ENCODE data around the gene OBSCN. TPM values are rescaled to one million over a fixed set of nuclear protein-coding genes. Genes with fewer than 3 reads are reported as not detected.
A peak's percentile ranks its signal among the peaks of the same experiment; 100 is the strongest.
"Not testable (repeated sequence)": the region's sequence is repeated elsewhere in the genome, so short reads cannot be mapped to it uniquely, and the experiment has no call there.

The OBSCN gene
- total RNA-seq, 1 donor from 2014 or later: 22.3 TPM

- no peak for DNase-seq
- Mint-ChIP-seq H3K4me3 (peak overlapping the region; percentile 91), H3K27ac (peak overlapping the region; percentile 93), H3K27me3 (no peaks in the 10 kb centered on the region), H3K36me3 (ENCODE audit: low read depth) (no peaks in the 10 kb centered on the region), H3K4me1 (peaks cover 25% of the 10 kb centered on the region), H3K9me3 (no peaks in the 10 kb centered on the region)
- intact Hi-C loops (cut with micrococcal nuclease): loop anchor here (1.0 to 10.0 kb wide), 5 partner anchors 10 to 400 kb away; no protein-coding TSS in a partner anchor
Measured at GRCh38 chr1:228164561-228165371, 43.1 kb upstream of the OBSCN start.

GRCh38 chr1:228165372-228166169 lies 42.3 kb upstream of the OBSCN start, which contains the start of gene IBA57:
TSS of gene IBA57 (plus strand) at chr1:228165804. CDS start at chr1:228165817, 13 bp downstream.
- intact Hi-C loops (cut with micrococcal nuclease): loop anchor here (1.0 to 10.0 kb wide), 12 partner anchors 9 to 401 kb away; partner anchors contain the start of genes ARF1, GUK1, MRPL55 and RNF187
- no peaks in the 10 kb centered on the region for H3K27me3 Mint-ChIP-seq
- H3K36me3 Mint-ChIP-seq (ENCODE audit: low read depth): no peaks in the 10 kb centered on the region
- peaks cover 25% of the 10 kb centered on the region for H3K4me1 Mint-ChIP-seq
- peak; percentile 100 for DNase-seq
- H3K4me3 Mint-ChIP-seq: peak within 1 kb of the TSS; percentile 91
- no peaks in the 10 kb centered on the region for H3K9me3 Mint-ChIP-seq
- H3K27ac Mint-ChIP-seq: peak within 1 kb of the TSS; percentile 96

- Mint-ChIP-seq H3K4me3 (peak overlapping the region; percentile 91), H3K4me1 (peaks cover 25% of the 10 kb centered on the region), H3K27me3 (no peaks in the 10 kb centered on the region), H3K36me3 (ENCODE audit: low read depth) (no peaks in the 10 kb centered on the region), H3K27ac (peak overlapping the region; percentile 96), H3K9me3 (no peaks in the 10 kb centered on the region)
- intact Hi-C loops (cut with micrococcal nuclease): loop anchor here (1.0 to 10.0 kb wide), 9 partner anchors 26 to 402 kb away; partner anchors contain the start of genes ARF1, GUK1, MRPL55 and RNF187
- DNase-seq: peak; percentile 88
Measured at GRCh38 chr1:228166170-228166936, 41.5 kb upstream of the OBSCN start.

GRCh38 chr1:228168563-228169270 lies 39.1 kb upstream of the OBSCN start:
- no peaks in the 10 kb centered on the region for H3K36me3 Mint-ChIP-seq (ENCODE audit: low read depth)
- intact Hi-C loops (cut with micrococcal nuclease): loop anchor here (10.0 kb wide), 2 partner anchors 106 to 404 kb away; no protein-coding TSS in a partner anchor
- H3K4me1 Mint-ChIP-seq: peaks cover 20% of the 10 kb centered on the region
- no peaks in the 10 kb centered on the region for H3K27me3 Mint-ChIP-seq
- H3K9me3 Mint-ChIP-seq: no peaks in the 10 kb centered on the region
- no peak overlapping the region for H3K27ac Mint-ChIP-seq
- DNase-seq: peak; percentile 55
- H3K4me3 Mint-ChIP-seq: no peak overlapping the region

- Mint-ChIP-seq H3K27ac (no peak overlapping the region), H3K4me1 (peaks cover 18% of the 10 kb centered on the region), H3K4me3 (no peak overlapping the region), H3K27me3 (no peaks in the 10 kb centered on the region), H3K9me3 (no peaks in the 10 kb centered on the region), H3K36me3 (ENCODE audit: low read depth) (no peaks in the 10 kb centered on the region)
- intact Hi-C loops (cut with micrococcal nuclease): loop anchor here (10.0 kb wide), 2 partner anchors 105 to 405 kb away; no protein-coding TSS in a partner anchor
- no peak for DNase-seq
Measured at GRCh38 chr1:228169345-228169744, 38.5 kb upstream of the OBSCN start.

GRCh38 chr1:228170666-228171065 lies 37.2 kb upstream of the OBSCN start:
- intact Hi-C loops (cut with micrococcal nuclease): no loop called here
- H3K4me1 Mint-ChIP-seq: peaks cover 10% of the 10 kb centered on the region
- H3K4me3 Mint-ChIP-seq: no peak overlapping the region
- no peaks in the 10 kb centered on the region for H3K36me3 Mint-ChIP-seq (ENCODE audit: low read depth)
- no peaks in the 10 kb centered on the region for H3K9me3 Mint-ChIP-seq
- H3K27me3 Mint-ChIP-seq: no peaks in the 10 kb centered on the region
- H3K27ac Mint-ChIP-seq: no peak overlapping the region
- no peak for DNase-seq

DNA sequence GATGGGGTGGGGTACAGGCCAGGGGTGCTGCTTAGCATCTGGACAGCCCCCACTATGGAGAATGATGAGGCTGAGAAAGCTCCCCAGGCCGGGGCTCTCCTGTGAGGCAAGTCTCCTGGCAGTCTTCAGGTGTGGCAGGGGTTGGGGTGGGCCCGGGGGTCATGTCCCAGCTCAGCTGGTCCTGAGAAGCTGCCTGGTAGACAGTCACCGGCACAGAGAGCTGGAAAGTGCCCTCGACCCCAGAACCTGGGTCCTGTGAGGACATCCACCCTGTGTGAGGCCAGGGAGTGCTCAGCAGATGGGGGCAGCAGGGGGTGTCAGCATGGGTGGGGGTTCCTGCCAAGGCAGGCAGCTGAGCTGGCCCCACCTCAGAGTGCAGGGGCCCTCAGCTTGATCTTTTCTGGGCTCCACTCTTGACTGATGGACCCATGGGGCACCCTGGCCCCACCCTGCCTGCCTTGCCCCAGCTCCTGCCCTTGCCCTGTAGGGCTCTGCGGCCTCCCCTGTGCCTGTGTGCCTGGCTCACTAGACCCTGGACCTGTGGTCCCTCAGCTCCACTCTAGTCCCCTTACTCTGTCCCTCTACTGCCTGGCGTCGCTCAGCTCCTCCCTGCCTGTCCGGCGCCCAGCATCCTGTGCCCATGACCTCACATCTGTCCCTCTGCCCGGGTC lies 36.5 kb upstream of the OBSCN start:
- intact Hi-C loops (cut with micrococcal nuclease): no loop called here
- no peak overlapping the region for H3K27ac Mint-ChIP-seq
- DNase-seq: peak; percentile 53
- peaks cover 10% of the 10 kb centered on the region for H3K4me1 Mint-ChIP-seq
- H3K4me3 Mint-ChIP-seq: no peak overlapping the region
- no peaks in the 10 kb centered on the region for H3K9me3 Mint-ChIP-seq
- no peaks in the 10 kb centered on the region for H3K36me3 Mint-ChIP-seq (ENCODE audit: low read depth)
- no peaks in the 10 kb centered on the region for H3K27me3 Mint-ChIP-seq

DNA sequence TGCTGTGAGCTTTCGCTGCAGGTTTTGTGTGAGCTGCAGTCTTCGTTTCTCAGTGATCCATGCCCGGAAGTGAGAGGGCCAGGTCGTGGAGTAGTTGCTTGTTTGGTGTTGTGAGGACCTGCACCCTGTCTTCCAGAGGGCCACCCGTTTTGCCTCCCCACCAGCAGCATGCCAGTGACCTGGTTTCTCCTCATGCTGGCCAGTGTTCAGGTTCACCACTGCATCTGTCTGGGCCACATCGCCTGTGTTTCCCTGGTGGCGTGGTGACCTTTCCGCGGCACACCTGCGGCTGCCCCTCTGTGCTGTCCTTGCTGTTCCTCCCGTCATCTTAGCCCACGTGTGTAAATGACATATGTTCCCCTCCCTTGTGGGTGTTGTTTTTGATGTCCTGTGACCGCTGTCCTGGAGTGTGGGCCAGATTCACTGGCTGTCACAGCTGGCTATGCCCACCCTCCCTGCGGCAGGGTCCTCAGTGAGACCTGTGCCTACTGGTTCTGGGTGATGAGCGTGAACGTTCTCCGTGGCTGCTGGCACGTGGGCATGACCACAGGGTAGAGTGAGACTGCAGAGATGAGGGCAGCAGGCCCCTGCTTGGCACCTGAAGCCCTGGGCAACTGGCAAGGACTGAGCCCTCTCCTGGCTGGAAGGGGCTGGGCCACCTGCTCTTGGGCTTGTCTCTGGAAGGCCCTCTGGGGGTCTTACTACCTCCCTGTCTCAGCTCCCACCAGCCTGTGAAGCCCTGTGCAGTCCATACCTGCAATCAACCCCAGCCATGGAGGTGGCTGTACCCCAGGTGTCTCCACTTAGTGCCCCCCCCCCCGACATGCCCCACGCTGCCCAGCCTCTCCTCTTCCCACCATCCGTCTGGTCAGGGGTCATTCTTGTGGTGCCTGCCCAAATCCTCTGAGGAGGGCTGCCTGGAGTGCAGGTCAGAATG lies 35.0 kb upstream of the OBSCN start:
- no peaks in the 10 kb centered on the region for H3K9me3 Mint-ChIP-seq
- no peak for DNase-seq
- intact Hi-C loops (cut with micrococcal nuclease): no loop called here
- H3K27me3 Mint-ChIP-seq: no peaks in the 10 kb centered on the region
- H3K36me3 Mint-ChIP-seq (ENCODE audit: low read depth): no peaks in the 10 kb centered on the region
- H3K4me3 Mint-ChIP-seq: no peak overlapping the region
- H3K4me1 Mint-ChIP-seq: peaks cover under 1% of the 10 kb centered on the region
- H3K27ac Mint-ChIP-seq: no peak overlapping the region

- not testable (repeated sequence) for H3K4me3 Mint-ChIP-seq; H3K9me3 Mint-ChIP-seq; H3K27ac Mint-ChIP-seq; H3K27me3 Mint-ChIP-seq; H3K36me3 Mint-ChIP-seq (ENCODE audit: low read depth); H3K4me1 Mint-ChIP-seq
- intact Hi-C loops (cut with micrococcal nuclease): loop anchor here (1.0 to 2.0 kb wide), 2 partner anchors 9 to 39 kb away; partner anchors contain the start of gene IBA57
- peak; percentile 73 for DNase-seq
Measured at GRCh38 chr1:228173528-228174481, 34.0 kb upstream of the OBSCN start.

GRCh38 chr1:228174482-228175315 lies 33.1 kb upstream of the OBSCN start:
- no peaks in the 10 kb centered on the region for H3K27me3 Mint-ChIP-seq
- H3K36me3 Mint-ChIP-seq (ENCODE audit: low read depth): no peaks in the 10 kb centered on the region
- no peaks in the 10 kb centered on the region for H3K4me1 Mint-ChIP-seq
- intact Hi-C loops (cut with micrococcal nuclease): loop anchor here (1.0 to 2.0 kb wide), 2 partner anchors 9 to 38 kb away; partner anchors contain the start of gene IBA57
- H3K27ac Mint-ChIP-seq: no peak overlapping the region
- DNase-seq: peak; percentile 72
- no peak overlapping the region for H3K4me3 Mint-ChIP-seq
- no peaks in the 10 kb centered on the region for H3K9me3 Mint-ChIP-seq
